Measurements from ENCODE around the gene FYB1.
"Not testable (repeated sequence)": the region's sequence is repeated elsewhere in the genome, so short reads cannot be mapped to it uniquely, and the experiment has no call there.

The FYB1 gene, protein sequence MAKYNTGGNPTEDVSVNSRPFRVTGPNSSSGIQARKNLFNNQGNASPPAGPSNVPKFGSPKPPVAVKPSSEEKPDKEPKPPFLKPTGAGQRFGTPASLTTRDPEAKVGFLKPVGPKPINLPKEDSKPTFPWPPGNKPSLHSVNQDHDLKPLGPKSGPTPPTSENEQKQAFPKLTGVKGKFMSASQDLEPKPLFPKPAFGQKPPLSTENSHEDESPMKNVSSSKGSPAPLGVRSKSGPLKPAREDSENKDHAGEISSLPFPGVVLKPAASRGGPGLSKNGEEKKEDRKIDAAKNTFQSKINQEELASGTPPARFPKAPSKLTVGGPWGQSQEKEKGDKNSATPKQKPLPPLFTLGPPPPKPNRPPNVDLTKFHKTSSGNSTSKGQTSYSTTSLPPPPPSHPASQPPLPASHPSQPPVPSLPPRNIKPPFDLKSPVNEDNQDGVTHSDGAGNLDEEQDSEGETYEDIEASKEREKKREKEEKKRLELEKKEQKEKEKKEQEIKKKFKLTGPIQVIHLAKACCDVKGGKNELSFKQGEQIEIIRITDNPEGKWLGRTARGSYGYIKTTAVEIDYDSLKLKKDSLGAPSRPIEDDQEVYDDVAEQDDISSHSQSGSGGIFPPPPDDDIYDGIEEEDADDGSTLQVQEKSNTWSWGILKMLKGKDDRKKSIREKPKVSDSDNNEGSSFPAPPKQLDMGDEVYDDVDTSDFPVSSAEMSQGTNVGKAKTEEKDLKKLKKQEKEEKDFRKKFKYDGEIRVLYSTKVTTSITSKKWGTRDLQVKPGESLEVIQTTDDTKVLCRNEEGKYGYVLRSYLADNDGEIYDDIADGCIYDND

GRCh38 chr5:39219437-39219836 is at the start of gene FYB1:
Gene FYB1 (minus strand): TSS chr5:39219563. CDS start chr5:39202960, 16,603 bp downstream.
- FAIRE-seq = no peak

GRCh38 chr5:39267186-39267585 is 47.8 kb upstream of the FYB1 start:
- FAIRE-seq = no peak

GRCh38 chr5:39266442-39266841 is 47.1 kb upstream of the FYB1 start:
- FAIRE-seq = no peak

DNA sequence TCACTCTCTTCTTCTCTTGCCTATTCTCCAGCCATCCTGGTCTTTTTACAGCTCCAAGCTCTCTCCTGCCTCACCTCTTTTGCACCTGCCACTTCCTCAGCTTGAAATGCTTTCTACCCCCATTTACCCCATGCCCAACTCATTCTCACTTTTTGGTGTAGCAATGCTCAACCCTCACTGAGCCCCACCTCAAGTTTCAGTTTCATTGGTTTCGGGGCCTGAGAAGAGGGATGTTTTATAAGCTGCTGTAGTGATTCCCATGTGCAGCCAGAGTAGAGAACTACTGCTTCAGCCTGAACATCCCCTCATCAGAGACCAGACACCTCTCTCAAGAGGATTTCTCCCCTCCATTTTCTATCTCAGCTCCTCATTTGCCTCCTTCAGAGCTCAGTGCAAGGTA is 45.2 kb upstream of the FYB1 start:
- no peak for FAIRE-seq

DNA sequence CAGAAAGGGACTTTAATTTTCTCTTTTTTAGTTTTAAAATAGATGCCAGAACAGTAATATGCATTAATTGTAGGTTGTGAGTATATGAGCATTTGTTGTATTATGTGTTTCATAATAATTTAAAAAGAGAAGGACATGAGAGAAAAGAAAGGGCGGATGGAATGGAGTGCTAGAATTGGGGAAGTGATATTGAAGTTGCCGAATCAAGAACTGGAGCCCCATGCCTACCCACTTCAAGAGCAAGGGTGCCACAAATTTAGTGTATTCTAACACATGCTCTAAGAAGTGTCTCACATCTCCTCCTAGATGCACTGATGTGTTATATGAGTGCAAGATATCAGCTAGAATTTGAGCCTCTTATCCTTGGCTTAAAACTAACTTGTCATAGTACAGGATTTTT is 43.6 kb upstream of the FYB1 start:
- no peak for FAIRE-seq

- FAIRE-seq = no peak
Observed at GRCh38 chr5:39260095-39260494, 40.7 kb upstream of the FYB1 start.

- FAIRE-seq = no peak
Observed at GRCh38 chr5:39257554-39257953, 38.2 kb upstream of the FYB1 start.

GRCh38 chr5:39256477-39257235 is 37.3 kb upstream of the FYB1 start:
- FAIRE-seq = no peak

DNA sequence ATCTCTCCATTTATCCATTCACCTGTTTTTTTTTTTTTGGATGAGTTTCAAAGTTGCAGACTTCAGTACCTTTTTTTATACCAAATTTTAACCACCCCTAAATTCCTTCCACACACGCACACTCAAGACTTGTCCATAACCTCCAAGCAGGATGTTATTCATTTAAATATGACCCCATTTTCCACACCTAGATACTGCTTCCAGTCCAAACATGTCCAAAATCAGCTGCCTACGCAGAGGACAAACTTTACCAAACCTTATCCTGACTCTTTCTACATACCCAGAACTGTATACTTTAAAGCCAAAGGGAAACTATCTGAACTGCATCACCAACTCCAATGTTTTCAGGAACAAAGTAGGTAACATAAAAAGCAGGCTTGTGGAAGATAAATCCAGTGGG is 36.0 kb upstream of the FYB1 start:
- FAIRE-seq = no peak

DNA sequence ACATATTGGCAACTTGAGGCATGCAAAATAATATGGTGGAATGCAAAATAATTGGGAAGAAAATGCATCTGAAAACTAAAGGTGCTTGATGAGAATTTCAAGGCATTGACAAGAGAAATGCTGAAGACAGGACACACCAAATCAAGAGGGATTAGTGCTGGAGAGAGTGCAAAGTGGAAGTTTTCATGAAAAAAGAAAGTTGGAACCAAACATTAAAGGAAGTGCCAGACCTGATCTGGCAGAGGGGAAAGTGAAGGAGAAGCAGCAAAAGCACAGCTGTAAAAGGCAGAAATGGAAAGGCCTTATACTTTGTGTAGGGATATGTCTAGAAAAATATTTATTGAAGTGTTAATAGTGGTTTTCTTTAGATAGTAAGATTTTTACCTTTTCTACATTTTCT is 35.3 kb upstream of the FYB1 start:
- no peak for FAIRE-seq

GRCh38 chr5:39253196-39253595 is 33.8 kb upstream of the FYB1 start:
- FAIRE-seq = peak; percentile 75

- no peak for FAIRE-seq
Observed at GRCh38 chr5:39249564-39250274, 30.4 kb upstream of the FYB1 start.

DNA sequence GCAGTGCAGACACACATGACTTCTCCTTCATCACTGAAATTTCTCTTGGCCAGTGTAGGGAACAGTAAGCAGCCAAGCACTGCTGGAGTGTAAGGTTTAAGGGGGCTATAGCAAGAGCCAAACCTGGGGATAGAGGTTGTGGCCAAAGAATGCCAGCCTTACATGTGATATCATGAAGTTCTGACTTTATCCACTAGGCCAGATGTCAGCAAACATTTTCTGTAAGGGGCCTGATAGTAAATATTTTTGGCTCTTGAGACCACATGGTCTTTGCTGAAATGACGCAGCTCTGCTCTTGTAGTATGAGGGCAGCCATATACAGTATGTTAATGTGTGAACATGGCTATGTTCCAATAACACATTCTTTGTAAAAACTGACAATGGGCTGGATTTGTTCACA is 29.7 kb upstream of the FYB1 start:
- no peak for FAIRE-seq

GRCh38 chr5:39240750-39241149 is 21.4 kb upstream of the FYB1 start:
- no peak for FAIRE-seq

DNA sequence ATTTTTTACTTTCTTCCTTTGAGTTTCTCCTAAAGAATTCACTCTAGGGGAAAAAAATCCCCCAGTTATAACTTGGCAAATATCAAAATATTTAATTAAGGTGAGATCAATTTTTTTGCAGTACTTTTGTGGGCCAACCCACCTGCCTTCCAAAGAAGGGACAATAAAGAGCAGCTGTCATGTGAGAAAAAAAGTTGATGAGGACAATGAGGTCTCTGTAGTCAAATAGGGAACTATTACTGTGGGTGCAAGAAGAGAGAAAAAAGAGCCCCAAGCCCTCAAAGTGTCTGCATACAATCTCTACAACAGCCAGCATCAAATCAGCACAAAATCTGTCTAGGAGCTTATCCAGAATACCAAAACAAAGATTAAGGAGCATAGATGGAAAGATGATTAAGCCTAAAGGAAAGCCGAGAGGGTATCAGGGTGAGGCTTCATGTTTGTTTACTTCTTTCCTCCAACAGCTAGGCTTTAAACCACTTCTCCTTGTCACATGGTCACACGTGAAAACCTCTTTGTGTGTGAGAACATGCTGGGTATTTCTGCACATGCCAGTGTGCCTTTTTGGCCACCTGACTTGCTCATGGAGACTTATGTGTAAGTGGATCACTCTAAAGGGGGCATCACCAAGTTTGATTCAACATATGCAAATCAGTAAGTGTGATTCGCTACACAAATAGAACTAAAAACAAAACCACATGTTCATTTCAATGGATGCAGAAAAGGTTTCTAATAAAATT is 19.2 kb upstream of the FYB1 start:
- FAIRE-seq = no peak

GRCh38 chr5:39236718-39237117 is 17.4 kb upstream of the FYB1 start:
- no peak for FAIRE-seq

DNA sequence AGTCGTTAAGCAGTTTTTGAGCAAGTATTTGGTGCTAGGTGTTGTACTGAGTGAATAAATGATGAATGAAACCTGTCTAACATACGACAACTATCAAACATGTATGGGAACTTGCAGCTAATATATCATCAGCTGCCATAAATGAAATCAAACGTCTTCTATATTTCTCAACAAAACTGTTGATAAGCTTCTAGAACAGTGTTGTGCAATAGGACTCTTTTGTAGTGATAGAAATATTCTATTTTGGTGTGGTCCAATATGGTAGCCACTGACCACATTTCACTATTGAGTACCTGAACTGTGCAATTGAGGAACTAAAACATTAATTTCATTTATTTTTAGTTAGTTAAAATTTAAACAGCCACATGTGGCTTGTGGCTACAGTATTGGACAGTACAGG is 16.3 kb upstream of the FYB1 start:
- FAIRE-seq = no peak

DNA sequence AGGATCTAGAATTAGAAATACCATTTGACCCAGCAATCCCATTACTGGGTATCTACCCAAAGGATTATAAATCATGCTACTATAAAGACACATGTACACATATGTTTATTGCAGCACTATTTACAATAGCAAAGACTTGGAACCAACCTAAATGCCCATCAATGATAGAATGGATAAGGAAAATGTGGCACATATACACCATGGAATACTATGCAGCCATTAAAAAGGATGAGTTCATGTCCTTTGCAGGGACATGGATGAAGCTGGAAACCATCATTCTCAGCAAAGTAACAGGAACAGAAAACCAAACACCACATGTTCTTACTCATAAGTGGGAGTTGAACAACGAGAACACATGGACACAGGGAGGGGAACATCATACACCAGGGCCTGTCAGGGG is 15.1 kb upstream of the FYB1 start:
- FAIRE-seq = not testable (repeated sequence)

DNA sequence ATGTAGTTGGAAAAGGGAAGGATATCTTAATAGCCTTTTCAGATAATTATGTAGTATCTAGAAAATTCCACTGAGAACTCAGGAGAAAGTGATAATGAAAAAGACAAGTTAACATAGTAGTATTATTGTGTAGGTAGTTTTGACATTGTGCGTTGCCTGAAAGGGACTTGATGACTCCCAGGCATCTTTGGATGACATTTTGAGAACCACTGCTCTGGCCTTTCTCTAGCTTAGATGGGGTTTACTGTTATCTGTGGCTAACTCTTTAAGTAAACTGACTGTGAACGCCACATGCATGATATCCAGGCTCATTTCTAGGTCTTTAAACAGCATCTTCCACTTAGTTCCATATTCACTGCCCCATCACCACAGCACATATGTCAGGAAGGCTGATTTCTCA is 14.4 kb upstream of the FYB1 start:
- no peak for FAIRE-seq

GRCh38 chr5:39231705-39232525 is 12.6 kb upstream of the FYB1 start:
- no peak for FAIRE-seq

GRCh38 chr5:39228596-39228995 is 9.2 kb upstream of the FYB1 start:
- FAIRE-seq = no peak

Measured in colon (tissue), 2 donors.